ENCODE data around the gene FCRL6. TPM values are rescaled to one million over a fixed set of nuclear protein-coding genes. Genes with fewer than 3 reads are reported as not detected.
A peak's percentile ranks its signal among the peaks of the same experiment; 100 is the strongest.

The FCRL6 gene
- total RNA-seq, 1 donor from 2014 or later, result not detected

DNA sequence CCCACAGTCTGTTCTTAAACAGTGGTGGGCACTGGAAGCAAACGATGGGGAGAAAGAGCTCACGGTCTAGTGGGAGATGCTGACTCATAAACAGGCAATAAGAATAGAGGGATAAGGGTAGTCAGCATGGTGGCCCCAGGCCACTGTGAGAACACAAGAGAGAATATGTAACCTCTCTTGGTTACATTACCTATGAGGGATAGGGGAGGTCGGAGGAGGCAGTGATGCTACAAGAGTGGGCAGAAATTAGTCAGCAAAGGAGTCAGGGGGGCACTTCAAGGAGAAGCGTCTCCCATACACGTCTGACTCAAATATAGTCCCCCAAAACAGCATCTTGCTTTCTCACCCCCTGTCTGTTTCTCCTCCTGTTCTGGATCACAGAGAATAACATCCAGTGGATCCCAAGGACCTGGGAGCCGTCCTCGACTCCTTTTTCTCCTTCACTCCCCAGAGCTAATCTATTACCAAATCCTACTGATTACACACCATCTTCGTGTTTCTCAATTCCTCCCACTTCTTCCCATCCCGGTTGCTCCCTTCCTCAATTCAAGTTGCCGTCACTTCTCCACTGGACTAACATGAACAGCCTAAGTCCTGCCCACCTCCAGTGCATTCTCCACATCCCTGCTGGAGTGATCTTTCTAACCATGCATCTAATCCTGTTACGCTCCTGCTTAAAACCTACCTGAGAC, 26.6 kb downstream of the FCRL6 start:
- intact Hi-C loops (cut with micrococcal nuclease), result loop anchor here (2.0 to 10.0 kb wide), 2 partner anchors 62 to 246 kb away; partner anchors contain the start of gene KCNJ10
- CTCF ChIA-PET, result interaction anchor here (0.9 kb wide), 1 partner anchor 63 kb away, joined by 3 read pairs; no protein-coding TSS in a partner anchor
- Mint-ChIP-seq H3K27me3 (peaks cover 8% of the 10 kb centered on the region), H3K36me3 (ENCODE audit: low read depth) (no peaks in the 10 kb centered on the region), H3K4me3 (no peak overlapping the region), H3K27ac (no peak overlapping the region), H3K9me3 (no peaks in the 10 kb centered on the region), H3K4me1 (peaks cover 15% of the 10 kb centered on the region)
- POLR2A ChIA-PET, result interaction anchor here (0.6 kb wide), 1 partner anchor 18 kb away, joined by 5 read pairs; no protein-coding TSS in a partner anchor
- TF ChIP-seq, protein P1, sequence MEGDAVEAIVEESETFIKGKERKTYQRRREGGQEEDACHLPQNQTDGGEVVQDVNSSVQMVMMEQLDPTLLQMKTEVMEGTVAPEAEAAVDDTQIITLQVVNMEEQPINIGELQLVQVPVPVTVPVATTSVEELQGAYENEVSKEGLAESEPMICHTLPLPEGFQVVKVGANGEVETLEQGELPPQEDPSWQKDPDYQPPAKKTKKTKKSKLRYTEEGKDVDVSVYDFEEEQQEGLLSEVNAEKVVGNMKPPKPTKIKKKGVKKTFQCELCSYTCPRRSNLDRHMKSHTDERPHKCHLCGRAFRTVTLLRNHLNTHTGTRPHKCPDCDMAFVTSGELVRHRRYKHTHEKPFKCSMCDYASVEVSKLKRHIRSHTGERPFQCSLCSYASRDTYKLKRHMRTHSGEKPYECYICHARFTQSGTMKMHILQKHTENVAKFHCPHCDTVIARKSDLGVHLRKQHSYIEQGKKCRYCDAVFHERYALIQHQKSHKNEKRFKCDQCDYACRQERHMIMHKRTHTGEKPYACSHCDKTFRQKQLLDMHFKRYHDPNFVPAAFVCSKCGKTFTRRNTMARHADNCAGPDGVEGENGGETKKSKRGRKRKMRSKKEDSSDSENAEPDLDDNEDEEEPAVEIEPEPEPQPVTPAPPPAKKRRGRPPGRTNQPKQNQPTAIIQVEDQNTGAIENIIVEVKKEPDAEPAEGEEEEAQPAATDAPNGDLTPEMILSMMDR (IDR thresholded peaks at IDR 0.05), result no peak
- no peak for ATAC-seq (ENCODE audit: low read depth)
- no peak for DNase-seq

DNA sequence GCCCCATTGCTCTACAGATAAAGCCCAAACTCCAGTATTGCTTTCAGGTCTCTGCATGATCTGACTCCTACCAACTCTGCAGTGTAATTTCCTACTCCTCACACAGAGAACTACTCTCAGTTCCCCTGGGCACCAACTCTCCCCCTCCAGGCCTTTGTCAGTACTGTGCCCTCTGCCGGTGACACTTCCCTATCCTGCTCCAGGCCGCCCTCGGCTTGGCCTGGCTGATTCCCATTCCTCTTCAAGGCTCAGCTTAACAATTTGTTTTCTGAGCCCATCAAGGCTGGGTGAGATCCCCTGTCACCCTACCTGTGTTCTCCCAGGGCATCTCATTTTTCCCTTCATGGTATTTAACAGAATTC, 27.1 kb downstream of the FCRL6 start:
- CTCF ChIA-PET, result interaction anchor here (0.6 to 1.0 kb wide), 3 partner anchors 21 to 177 kb away, joined by 3 to 4 read pairs (median 3); no protein-coding TSS in a partner anchor
- POLR2A ChIA-PET, result interaction anchor here (0.6 kb wide), 1 partner anchor 19 kb away, joined by 5 read pairs; no protein-coding TSS in a partner anchor
- Mint-ChIP-seq H3K36me3 (ENCODE audit: low read depth) (no peaks in the 10 kb centered on the region), H3K27me3 (peaks cover 6% of the 10 kb centered on the region), H3K4me1 (peaks cover 15% of the 10 kb centered on the region), H3K27ac (peak overlapping the region; percentile 16), H3K4me3 (no peak overlapping the region), H3K9me3 (no peaks in the 10 kb centered on the region)
- DNase-seq, result no peak
- TF ChIP-seq, protein P1 (IDR thresholded peaks at IDR 0.05), result no peak
- intact Hi-C loops (cut with micrococcal nuclease), result loop anchor here (2.0 to 10.0 kb wide), 2 partner anchors 62 to 246 kb away; partner anchors contain the start of gene KCNJ10
- peak; percentile 94 for ATAC-seq (ENCODE audit: low read depth)

DNA sequence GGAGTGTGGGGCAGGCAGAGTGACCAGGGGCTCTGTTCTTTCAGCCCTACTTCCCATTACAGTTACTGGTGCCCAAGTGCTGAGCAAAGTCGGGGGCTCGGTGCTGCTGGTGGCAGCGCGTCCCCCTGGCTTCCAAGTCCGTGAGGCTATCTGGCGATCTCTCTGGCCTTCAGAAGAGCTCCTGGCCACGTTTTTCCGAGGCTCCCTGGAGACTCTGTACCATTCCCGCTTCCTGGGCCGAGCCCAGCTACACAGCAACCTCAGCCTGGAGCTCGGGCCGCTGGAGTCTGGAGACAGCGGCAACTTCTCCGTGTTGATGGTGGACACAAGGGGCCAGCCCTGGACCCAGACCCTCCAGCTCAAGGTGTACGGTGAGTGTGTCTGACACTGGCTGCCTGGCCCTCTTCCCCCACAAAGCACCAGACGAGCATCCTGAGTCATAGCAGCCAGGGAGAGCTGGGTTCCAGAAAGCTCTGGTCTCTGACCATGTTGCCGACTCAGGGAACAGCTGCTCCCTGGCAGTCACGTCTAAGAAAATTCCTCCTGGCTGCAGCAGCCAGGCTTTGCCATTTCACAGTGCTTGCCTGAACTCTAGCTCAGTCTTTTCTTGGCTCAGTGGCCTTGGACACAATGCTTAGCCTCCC, 27.8 kb downstream of the FCRL6 start:
- Mint-ChIP-seq H3K4me1 (peaks cover 15% of the 10 kb centered on the region), H3K27ac (no peak overlapping the region), H3K4me3 (no peak overlapping the region), H3K27me3 (peaks cover 4% of the 10 kb centered on the region), H3K36me3 (ENCODE audit: low read depth) (no peaks in the 10 kb centered on the region), H3K9me3 (no peaks in the 10 kb centered on the region)
- TF ChIP-seq, protein P1 (IDR thresholded peaks at IDR 0.05), result no peak
- DNase-seq, result no peak
- CTCF ChIA-PET, result interaction anchor here (0.6 to 1.2 kb wide), 4 partner anchors 20 to 176 kb away, joined by 3 to 4 read pairs (median 3); no protein-coding TSS in a partner anchor
- POLR2A ChIA-PET, result no interaction called here
- ATAC-seq (ENCODE audit: low read depth), result no peak
- intact Hi-C loops (cut with micrococcal nuclease), result loop anchor here (2.0 to 10.0 kb wide), 2 partner anchors 61 to 245 kb away; partner anchors contain the start of gene KCNJ10

DNA sequence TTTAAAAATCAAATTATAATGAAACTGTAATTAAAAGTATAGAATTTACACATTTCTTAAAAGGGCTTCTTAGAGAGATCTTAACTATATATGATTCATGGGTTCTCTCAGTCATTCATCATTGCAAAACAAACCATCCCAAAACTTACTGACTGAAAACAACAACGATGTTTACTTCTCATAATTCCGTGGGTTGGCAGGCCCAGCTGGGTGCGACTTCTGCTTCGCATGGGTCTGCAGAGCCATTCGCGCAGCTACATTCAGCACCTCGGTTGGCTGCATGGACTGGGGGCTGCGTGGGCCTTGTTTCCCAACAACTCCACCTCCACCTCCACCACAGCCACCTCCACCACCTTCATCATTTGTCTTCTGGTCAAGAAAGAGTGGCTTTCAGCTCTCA, 28.6 kb downstream of the FCRL6 start:
- Mint-ChIP-seq H3K27me3 (peaks cover 4% of the 10 kb centered on the region), H3K9me3 (no peaks in the 10 kb centered on the region), H3K4me1 (peaks cover 15% of the 10 kb centered on the region), H3K36me3 (ENCODE audit: low read depth) (no peaks in the 10 kb centered on the region), H3K27ac (no peak overlapping the region), H3K4me3 (no peak overlapping the region)
- TF ChIP-seq, protein P1 (IDR thresholded peaks at IDR 0.05), result no peak
- POLR2A ChIA-PET, result no interaction called here
- ATAC-seq (ENCODE audit: low read depth) (no peak), DNase-seq (no peak)
- intact Hi-C loops (cut with micrococcal nuclease), result no loop called here
- CTCF ChIA-PET, result interaction anchor here (0.7 to 1.2 kb wide), 2 partner anchors 32 to 176 kb away, joined by 3 read pairs; no protein-coding TSS in a partner anchor

All from activated B cell treated with CpG ODN at 0.5 μM for 24 hours (primary cell).